Measurements from ENCODE around the gene AFF1. TPM values are rescaled to one million over a fixed set of nuclear protein-coding genes. Genes with fewer than 3 reads are reported as not detected.

Gene AFF1
- total RNA-seq, 1 experiment from 2014 or later, result 61.9 TPM

- Mint-ChIP-seq H3K4me3 (ENCODE audit: unreplicated experiment) (no peak overlapping the region), H3K9me3 (ENCODE audit: unreplicated experiment) (no peaks in the 10 kb centered on the region), H3K27me3 (ENCODE audit: insufficient read depth, unreplicated experiment) (no peaks in the 10 kb centered on the region), H3K36me3 (ENCODE audit: insufficient read depth, unreplicated experiment) (peaks cover 6% of the 10 kb centered on the region), H3K4me1 (ENCODE audit: insufficient read depth, unreplicated experiment) (peaks cover 66% of the 10 kb centered on the region), H3K27ac (ENCODE audit: low read depth, unreplicated experiment) (peak overlapping the region; percentile 60)
- ChIA-PET POLR2A (interaction anchor here (0.6 to 0.8 kb wide), 4 partner anchors 12 to 42 kb away, joined by 3 to 5 read pairs (median 3); no protein-coding TSS in a partner anchor), CTCF (interaction anchor here (0.6 to 1.3 kb wide), 2 partner anchors 50 to 498 kb away, joined by 3 read pairs; no protein-coding TSS in a partner anchor)
- no TSS peak for BruUV-seq (replicated peaks)
- TF ChIP-seq, protein P1, sequence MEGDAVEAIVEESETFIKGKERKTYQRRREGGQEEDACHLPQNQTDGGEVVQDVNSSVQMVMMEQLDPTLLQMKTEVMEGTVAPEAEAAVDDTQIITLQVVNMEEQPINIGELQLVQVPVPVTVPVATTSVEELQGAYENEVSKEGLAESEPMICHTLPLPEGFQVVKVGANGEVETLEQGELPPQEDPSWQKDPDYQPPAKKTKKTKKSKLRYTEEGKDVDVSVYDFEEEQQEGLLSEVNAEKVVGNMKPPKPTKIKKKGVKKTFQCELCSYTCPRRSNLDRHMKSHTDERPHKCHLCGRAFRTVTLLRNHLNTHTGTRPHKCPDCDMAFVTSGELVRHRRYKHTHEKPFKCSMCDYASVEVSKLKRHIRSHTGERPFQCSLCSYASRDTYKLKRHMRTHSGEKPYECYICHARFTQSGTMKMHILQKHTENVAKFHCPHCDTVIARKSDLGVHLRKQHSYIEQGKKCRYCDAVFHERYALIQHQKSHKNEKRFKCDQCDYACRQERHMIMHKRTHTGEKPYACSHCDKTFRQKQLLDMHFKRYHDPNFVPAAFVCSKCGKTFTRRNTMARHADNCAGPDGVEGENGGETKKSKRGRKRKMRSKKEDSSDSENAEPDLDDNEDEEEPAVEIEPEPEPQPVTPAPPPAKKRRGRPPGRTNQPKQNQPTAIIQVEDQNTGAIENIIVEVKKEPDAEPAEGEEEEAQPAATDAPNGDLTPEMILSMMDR (IDR thresholded peaks at IDR 0.05; ENCODE audit: unreplicated experiment), result no peak
- peak; percentile 37 for DNase-seq (ENCODE audit: unreplicated experiment)
- intact Hi-C loops (cut with micrococcal nuclease), result no loop called here
Measured at GRCh38 chr4:86972997-86973396, 38.2 kb downstream of the AFF1 start.

DNA sequence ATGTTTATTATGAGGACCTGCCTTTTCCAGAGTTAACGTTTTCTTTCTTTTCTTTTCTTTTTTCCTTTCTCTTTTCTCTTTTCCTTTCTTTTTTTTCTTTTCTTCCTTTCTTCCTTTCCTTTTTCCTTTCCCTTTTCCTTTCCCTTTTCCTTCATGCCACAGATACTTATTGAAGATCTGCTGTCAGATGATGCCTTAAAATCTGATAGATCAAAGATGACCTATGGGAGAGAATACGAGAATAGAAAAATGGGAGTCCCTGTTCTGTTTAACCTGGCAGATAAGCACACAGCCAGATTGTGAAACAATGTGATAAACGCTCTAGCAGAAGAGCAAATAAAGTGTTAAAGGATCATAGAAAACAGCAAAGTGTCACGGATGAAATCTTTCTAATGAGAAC is 38.9 kb downstream of the AFF1 start:
- Mint-ChIP-seq H3K4me1 (ENCODE audit: insufficient read depth, unreplicated experiment) (peaks cover 68% of the 10 kb centered on the region), H3K4me3 (ENCODE audit: unreplicated experiment) (no peak overlapping the region), H3K36me3 (ENCODE audit: insufficient read depth, unreplicated experiment) (peaks cover 6% of the 10 kb centered on the region), H3K27ac (ENCODE audit: low read depth, unreplicated experiment) (peak overlapping the region; percentile 60), H3K9me3 (ENCODE audit: unreplicated experiment) (no peaks in the 10 kb centered on the region), H3K27me3 (ENCODE audit: insufficient read depth, unreplicated experiment) (no peaks in the 10 kb centered on the region)
- no TSS peak for BruUV-seq (replicated peaks)
- TF ChIP-seq, protein P1 (IDR thresholded peaks at IDR 0.05; ENCODE audit: unreplicated experiment), result no peak
- intact Hi-C loops (cut with micrococcal nuclease), result no loop called here
- ChIA-PET POLR2A (interaction anchor here (0.8 kb wide), 1 partner anchor 31 kb away, joined by 3 read pairs; no protein-coding TSS in a partner anchor), CTCF (no interaction called here)
- DNase-seq (ENCODE audit: unreplicated experiment), result no peak

GRCh38 chr4:86974551-86974994 is 39.8 kb downstream of the AFF1 start:
- DNase-seq (ENCODE audit: unreplicated experiment), result peak; percentile 24
- peak overlapping the region; percentile 58 for H3K27ac Mint-ChIP-seq (ENCODE audit: low read depth, unreplicated experiment)
- no TSS peak for BruUV-seq (replicated peaks)
- CTCF ChIA-PET, result interaction anchor here (0.6 kb wide), 1 partner anchor 52 kb away, joined by 3 read pairs; no protein-coding TSS in a partner anchor
- peaks cover 6% of the 10 kb centered on the region for H3K36me3 Mint-ChIP-seq (ENCODE audit: insufficient read depth, unreplicated experiment)
- no peaks in the 10 kb centered on the region for H3K9me3 Mint-ChIP-seq (ENCODE audit: unreplicated experiment)
- intact Hi-C loops (cut with micrococcal nuclease), result no loop called here
- POLR2A ChIA-PET, result interaction anchor here (0.7 to 1.6 kb wide), 6 partner anchors 11 to 262 kb away, joined by 3 to 5 read pairs (median 4); partner anchors contain the start of gene AFF1
- peaks cover 72% of the 10 kb centered on the region for H3K4me1 Mint-ChIP-seq (ENCODE audit: insufficient read depth, unreplicated experiment)
- no peak overlapping the region for H3K4me3 Mint-ChIP-seq (ENCODE audit: unreplicated experiment)
- no peaks in the 10 kb centered on the region for H3K27me3 Mint-ChIP-seq (ENCODE audit: insufficient read depth, unreplicated experiment)
- TF ChIP-seq, protein P1 (IDR thresholded peaks at IDR 0.05; ENCODE audit: unreplicated experiment), result no peak

DNA sequence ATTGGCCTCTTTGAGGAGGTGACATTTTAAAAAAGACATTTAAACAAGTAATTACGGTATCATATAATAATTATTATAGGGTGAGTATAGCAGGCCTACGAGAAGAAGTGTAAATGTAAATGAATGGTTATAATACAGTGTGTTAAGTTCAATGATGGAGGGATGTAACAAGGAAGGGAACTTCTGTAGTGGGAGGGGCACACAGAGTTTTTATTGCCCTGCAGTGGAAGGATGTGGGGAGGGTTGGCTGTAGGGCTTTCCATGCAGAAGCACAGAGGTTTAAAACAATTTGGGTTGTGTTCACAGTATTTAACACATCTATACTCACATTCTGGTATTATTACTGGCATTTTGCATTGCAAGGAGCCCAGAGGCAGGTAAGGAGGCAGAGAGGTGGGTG is 41.1 kb downstream of the AFF1 start:
- Mint-ChIP-seq H3K27ac (ENCODE audit: low read depth, unreplicated experiment) (no peak overlapping the region), H3K9me3 (ENCODE audit: unreplicated experiment) (no peaks in the 10 kb centered on the region), H3K4me3 (ENCODE audit: unreplicated experiment) (no peak overlapping the region), H3K36me3 (ENCODE audit: insufficient read depth, unreplicated experiment) (peaks cover 6% of the 10 kb centered on the region), H3K4me1 (ENCODE audit: insufficient read depth, unreplicated experiment) (peaks cover 64% of the 10 kb centered on the region), H3K27me3 (ENCODE audit: insufficient read depth, unreplicated experiment) (no peaks in the 10 kb centered on the region)
- TF ChIP-seq, protein P1 (IDR thresholded peaks at IDR 0.05; ENCODE audit: unreplicated experiment), result no peak
- intact Hi-C loops (cut with micrococcal nuclease), result no loop called here
- BruUV-seq (replicated peaks), result no TSS peak
- ChIA-PET POLR2A (interaction anchor here (0.7 to 3.6 kb wide), 4 partner anchors 30 to 49 kb away, joined by 3 to 23 read pairs (median 5); no protein-coding TSS in a partner anchor), CTCF (no interaction called here)
- DNase-seq (ENCODE audit: unreplicated experiment), result no peak

Data from MCF 10A (cell line).